Activated CD8-positive, alpha-beta memory T cell treated with anti-CD3 and anti-CD28 coated beads for 24 hours (primary cell): ENCODE measurements around the gene ATP2C2.

ENCODE experiments used
- DNase-seq: peaks from one replicate; pipeline ENCODE4 v3.0.0-alpha.2; 2020

The ATP2C2 gene

DNA sequence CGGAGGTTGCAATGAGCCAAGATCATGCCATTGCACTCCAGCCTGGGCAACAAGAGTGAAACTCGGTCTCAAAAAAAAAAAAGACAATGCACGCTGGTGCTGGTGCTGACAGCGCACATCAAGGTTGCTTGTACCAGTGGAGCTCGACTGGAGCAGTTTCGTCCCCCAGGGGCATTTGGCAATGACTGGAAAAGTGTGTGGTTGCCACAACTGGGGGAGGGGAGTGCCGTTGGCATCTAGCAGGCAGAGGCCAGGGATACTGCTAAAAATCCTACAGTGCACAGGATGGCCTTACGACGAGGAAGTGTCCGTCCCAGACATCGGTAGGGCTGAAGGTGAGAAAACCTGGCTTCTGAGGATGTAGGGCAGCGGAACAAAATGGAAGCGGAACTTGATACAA lies 133.7 kb downstream of the ATP2C2 start:
- DNase-seq, result no peak

DNA sequence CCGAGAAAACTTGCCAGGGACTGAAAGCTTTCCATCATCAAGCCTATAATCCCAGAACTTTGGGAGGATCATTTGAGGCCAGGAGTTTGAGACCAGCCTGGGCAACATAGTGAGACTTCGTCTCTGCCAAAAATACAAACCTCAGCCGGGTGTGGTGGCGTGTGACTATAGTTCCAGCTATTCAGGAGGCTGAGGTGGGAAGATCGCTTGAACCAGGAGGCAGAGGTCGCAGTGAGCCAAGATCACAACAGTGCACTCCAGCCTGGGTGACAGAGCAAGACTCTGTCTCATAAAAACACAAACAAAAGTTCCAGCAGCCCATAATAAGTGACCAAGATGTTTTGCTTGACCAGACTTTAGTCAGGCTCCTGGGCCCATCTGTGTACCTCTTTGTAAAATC lies 134.2 kb downstream of the ATP2C2 start:
- no peak for DNase-seq

DNA sequence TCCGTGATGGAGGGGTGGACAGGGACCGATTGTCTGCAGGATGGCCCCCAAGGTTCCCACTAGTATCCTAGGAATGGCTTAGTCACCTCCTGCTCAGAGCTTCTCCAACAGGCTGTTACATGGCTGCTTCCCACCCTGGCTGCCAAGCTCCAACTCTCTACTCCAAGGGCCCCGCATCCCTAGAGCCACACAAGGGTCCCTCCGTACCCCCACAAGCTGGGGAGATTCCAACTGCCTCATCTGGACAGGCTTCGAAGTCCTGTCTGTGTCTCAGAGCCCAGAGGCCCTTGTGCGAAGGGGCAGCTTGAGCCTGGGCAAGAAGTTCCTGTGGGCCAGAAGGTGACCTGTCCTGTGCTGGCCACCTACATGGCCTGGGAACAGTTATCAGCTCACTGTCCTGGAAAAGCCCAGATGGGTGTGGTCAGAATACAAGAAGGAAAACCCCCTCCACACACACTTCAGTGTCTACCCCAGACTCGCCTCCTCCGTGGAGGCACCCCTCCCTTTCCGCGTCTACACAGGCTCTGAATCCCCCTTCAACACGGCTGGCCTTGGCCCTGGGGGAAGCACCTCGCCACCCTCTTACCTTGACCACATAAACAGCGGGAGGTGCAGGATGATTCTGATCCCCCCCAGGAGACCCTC lies 135.5 kb downstream of the ATP2C2 start:
- DNase-seq, result no peak

DNA sequence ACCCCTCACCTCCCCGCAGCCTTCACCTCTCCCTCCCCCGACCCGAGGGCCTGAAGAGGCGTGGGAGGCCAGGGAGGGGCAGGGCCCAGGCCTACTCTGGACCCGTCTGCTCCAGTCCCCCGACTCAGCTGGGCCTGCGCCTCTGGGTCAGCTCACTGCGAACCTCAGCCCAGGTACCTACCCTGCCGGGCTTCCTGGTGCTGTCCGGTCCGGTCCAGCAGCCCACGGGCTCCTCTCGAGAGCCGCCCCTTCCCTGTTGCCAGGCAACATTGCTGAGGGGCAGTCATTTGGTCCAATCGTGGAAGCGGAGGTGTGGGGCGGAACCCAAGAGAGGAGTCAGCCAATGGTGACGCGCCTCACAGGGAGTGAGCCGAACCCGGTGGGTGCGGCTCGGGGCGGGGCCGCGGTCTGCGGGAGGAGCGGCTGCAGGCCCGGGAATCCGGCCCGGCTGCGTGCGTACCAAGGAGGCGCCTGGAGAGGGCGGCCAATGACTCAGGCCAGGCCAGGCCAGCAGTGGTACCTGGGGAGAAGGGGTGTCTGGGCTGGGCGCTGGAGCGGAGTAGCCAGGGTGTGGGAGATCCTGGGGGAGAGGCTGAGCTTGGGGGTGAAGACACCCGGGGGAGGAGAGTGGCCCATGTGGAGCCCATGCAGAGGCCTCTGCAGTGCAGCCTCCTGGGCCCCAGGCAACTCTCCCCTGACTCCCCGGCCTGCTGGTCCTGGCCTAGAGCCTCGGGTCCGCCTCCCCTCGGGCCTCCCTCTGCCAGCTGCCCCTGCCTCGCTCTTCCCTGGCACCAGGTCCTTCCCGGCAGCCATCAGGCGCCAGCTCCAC lies 136.3 kb downstream of the ATP2C2 start, which contains the start of gene MEAK7:
Gene MEAK7 (minus strand): TSS at position 240 of the 829 bp plus-strand sequence. CDS start 6,573 bp downstream, outside the sequence.
- DNase-seq, result peak; percentile 99

DNA sequence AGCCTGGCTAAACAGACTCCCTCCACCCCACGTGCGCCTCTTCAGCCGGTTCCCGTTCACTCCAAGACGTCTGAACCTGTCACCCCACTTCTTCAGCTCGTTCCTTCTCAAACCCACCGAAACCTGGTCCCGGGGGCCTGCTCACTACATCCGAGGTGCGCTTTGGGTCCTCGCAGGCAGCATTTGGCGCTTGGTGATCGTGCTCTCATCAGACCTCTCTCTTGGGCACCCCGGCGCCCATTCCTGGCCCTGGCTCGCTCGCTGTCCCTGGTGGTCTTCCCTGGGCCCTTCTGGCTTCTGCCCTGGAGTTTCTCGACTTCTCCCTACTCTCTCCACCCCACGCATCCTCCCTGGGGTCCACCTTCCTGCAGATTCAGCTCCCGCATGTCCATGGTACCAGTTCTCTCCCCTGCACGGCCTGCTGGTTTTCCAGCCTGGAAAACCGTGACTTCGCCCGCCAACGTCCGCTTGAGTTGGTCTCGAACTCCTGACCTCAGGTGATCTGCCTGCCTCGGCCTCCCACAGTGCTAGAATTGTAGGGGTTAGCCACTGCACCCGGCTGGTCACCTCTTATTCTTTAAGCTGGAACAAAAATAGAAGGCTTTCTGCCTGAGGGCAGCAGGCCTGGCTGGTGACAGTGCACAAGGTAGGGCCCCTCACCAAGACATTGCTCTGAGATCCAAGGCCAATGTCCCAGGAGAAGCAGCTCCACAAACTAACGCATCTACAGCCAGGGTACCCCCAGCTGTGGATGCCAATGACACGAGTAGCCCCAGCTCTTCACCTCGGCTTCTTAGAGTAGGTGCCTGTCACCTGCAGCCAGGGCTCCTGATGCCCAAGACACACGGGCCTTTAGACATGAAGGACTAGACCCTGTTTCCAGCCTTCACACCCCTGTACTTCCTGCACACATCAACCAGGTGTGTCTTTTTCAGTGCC lies 137.2 kb downstream of the ATP2C2 start:
- no peak for DNase-seq

DNA sequence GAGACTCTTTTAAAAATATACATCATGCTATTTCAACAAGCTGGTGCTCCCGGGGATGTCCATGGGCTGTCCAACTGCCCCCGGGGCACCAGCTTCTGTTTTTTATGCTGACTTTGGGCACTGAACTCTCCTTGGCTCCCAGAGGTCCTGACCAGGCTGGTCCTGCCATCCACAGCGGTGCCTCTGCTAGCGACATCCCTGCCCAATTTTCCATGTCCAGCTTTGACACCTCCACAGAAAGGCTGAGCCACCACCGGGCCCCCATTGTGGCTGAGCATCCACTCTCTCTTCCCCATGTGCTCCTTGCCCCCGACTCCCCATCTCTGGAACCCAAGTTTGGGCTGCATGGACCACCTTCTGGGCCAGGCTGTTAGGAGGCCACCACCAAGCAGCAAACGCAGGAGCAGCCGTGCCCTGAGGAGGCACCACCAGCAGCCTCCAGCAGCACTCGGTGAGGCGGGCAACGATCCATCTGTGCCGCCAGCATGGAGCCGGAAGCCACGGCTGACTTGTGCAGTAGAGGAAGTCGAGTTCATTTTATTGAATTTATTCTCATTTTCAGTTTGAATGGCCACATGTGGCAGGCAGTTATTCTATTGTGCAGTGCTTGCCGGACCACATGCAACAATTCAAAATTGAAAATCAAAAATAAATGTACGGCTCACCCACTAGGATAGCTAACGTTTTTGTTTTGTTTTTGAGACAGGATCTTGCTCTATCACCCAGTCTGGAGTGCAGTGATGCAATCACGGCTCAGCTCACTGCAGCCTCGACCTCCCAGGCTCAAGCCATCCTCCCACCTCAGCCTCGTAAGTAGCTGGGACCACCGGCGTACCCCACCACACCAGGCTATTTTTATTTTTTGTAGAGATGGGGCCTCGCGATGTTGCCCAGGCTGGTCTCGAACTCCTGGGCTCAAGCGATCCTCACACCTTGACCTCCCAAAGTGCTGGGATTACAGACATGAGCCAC lies 139.0 kb downstream of the ATP2C2 start:
- DNase-seq, result no peak

DNA sequence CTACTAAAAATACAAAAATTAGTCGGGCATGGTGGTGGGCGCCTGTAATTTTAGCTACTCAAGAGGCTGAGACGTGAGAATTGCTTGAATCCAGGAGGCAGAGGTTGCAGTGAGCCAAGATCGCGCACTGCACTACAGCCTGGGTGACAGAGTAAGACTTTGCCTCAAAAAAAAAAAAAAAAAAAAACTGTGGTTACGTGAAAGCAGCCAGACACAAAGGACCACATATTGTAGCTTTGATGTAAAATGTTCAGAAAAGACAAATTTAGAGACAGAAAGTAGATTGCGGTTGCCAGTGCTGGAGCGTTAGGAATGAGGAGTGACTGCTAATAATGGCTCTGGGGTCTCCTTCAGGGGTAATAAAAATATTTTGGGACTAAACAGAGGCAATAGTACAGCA lies 140.2 kb downstream of the ATP2C2 start:
- no peak for DNase-seq

DNA sequence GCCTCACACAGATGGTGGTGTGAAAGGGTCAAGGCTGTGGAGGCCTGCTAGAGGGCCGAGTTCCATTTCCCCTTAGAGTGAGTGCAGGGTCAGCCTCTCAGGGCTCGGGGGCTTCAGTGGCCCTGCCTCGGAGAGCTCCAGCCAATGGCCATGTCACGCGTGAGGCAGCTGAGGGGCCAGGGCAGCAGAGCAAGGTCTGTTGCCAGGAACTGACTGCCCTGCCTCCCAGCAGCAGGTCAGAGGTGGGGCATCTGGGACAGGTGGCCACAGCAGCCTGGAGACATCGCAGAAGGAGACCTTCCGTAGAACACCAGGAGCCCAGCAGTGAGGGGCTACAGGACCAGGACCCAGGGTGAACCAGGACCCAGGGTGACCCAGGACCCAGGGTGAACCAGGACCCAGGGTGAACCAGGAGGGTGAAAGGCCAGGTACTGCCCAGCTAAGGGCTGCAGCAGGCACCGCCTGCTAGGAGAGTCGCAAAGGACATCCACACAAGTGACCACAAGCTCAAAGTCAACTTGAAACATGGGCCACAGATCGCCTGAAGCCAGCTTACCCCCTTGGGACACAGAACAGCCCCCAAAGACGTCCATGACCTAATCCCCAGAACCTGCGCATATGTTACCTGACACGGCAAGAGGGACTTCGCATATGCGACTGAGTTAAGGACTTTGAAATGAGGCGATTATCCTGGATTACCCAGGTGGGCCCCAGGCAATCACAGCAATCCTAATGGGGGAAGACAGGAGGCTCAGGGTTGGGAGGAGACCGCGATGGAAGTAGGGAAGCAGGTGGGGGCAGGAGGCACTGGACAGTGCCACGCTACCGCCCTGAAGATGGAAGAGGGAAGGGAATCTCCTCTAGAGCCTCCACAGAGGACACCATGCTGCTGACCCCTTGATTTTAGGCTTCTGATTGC lies 141.0 kb downstream of the ATP2C2 start:
- DNase-seq, result no peak

DNA sequence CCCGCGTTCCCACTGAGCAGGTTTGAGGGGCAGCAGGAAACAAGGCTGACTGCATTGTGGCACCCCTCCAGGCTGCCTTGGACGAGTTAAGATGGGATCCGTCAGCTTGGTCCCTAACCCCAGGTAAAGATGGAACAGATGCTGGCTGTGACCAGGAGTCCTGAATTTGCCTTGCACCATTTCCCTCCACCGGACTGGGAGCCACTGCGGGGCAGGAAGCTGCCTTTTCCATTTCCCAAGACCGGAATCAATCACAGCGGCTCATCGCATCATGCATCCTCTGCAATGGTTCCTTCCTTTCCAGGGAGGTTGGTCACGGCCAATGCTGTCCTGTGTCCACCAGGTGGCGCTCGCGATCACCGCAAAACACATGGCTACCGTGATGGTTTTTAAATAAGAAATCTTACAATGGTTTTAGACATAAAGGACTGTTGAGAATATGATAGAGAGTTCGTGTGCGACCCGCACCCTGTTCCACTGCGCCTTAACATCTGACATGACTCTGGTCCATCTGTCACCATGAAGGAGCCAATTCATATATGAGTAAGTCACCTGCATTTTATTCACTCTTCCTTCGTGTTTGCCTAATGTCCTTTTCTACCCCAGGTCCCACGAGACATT lies 143.0 kb downstream of the ATP2C2 start:
- DNase-seq, result peak; percentile 96

DNA sequence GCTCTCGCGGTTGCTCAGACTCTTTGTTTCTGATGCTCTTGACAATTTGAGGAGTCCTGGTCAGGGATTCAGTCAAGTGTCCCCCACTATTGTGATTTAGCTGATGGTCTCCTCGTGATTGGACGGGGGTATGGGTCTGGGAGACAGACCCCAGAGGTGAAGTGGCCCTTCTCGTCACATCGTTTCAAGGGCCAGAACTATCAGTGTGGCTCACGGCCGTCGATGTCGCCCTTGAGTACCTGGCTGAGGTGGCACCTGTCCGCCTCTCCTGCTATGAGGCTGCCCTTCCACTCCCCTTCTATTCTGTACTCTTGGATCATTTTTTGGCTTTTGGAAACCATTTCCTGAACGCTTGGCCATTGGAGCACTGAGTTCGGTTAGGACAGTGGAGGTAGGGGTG lies 143.5 kb downstream of the ATP2C2 start:
- no peak for DNase-seq

DNA sequence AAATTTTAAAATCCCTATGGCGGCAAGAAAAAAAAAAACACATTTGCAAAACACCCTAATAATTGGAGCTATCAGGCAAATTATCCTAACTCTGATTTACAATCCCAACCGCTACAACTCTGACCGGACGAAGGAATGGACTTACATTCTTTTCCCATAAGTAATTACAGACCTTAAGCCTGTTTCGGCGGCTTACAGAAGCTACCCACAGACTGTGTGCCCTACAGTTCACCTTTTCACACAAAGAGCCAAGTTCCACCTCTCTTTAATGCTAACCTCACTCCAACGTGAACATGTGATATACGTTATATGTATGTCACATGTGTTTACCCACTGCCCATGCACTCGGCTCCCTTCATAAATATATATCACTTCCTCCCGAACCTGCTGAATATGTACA lies 144.8 kb downstream of the ATP2C2 start:
- no peak for DNase-seq

DNA sequence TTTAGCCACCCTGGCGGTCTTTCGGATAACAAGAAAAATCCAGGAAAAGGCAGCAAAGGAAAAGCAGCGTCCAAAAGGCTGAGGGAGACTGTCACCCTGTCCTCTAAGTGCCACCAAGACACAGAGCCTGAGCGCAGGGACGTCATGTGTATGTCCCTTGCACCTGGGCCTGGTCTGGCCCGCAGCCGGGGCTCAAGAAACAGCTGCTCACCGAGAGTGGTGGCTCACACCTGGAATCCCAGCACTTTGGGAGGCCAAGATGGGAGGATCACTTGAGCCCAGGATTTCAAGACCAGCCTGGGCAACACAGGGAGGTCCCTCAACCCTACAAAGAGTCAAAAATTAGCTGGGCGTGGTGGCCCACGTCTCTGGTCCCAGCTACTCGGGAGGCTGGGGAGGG lies 145.3 kb downstream of the ATP2C2 start:
- no peak for DNase-seq
